ENCODE data around the gene KLHL9. TPM values are rescaled to one million over a fixed set of nuclear protein-coding genes. Genes with fewer than 3 reads are reported as not detected.

KLHL9 gene
- total RNA-seq, 2 donors from 2014 or later = 10.2 to 15.3 TPM

DNA sequence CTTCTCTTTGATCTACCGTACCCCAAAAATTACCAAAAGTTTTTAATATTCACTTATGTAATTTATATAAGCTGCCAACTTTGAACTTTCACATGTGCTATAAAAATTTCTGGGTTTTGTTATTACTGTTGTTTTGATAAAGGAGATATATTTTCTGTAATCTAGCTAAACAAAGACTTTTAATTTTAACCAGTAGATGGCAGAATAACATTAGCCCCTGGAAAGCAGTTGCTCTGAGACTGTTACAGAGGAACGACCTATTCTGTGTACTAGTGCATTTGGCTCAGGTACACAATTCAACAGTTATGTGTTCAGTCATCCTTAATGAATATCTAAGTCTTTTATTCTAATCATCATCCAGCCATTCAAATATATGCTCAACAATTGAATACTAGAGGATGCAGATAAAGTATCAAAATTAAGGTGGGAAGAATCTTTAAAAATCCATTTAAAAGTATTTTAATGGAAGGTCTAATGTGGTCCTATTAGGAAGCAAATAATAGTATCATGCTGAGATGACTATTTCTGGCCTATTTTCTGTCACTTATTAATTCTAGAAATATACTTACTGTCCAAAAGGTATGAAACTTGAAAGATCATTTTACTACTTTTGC, 8.6 kb downstream of the KLHL9 start:
- DNase-seq (no peak), ATAC-seq (peak; percentile 33)
- Histone ChIP-seq H3K4me1 (peaks cover 27% of the 10 kb centered on the region), H3K36me3 (replicated peaks in 1 of 2; ENCODE audit: insufficient read depth in 1 of 2, low read depth in 2 of 2) (peaks cover 0 to 5% of the 10 kb centered on the region in 2 donors), H3K27ac (no peak overlapping the region), H3K4me3 (no peak overlapping the region), H3K27me3 (no peaks in the 10 kb centered on the region), H3K9me3 (no peaks in the 10 kb centered on the region)
- intact Hi-C loops (cut with DNase I) = loop anchor here (10.0 kb wide), 2 partner anchors 78 to 458 kb away; partner anchors contain the start of gene IFNA8
- no peak for TF ChIP-seq POLR2A (IDR thresholded peaks at IDR 0.05)
- TF ChIP-seq, protein P1, sequence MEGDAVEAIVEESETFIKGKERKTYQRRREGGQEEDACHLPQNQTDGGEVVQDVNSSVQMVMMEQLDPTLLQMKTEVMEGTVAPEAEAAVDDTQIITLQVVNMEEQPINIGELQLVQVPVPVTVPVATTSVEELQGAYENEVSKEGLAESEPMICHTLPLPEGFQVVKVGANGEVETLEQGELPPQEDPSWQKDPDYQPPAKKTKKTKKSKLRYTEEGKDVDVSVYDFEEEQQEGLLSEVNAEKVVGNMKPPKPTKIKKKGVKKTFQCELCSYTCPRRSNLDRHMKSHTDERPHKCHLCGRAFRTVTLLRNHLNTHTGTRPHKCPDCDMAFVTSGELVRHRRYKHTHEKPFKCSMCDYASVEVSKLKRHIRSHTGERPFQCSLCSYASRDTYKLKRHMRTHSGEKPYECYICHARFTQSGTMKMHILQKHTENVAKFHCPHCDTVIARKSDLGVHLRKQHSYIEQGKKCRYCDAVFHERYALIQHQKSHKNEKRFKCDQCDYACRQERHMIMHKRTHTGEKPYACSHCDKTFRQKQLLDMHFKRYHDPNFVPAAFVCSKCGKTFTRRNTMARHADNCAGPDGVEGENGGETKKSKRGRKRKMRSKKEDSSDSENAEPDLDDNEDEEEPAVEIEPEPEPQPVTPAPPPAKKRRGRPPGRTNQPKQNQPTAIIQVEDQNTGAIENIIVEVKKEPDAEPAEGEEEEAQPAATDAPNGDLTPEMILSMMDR (IDR thresholded peaks at IDR 0.05) = peak; percentile 43 to 64 (median 54)
- WGBS, 2 donors = 35 to 37% methylated on average over 2 of the region's 2 CpGs

DNA sequence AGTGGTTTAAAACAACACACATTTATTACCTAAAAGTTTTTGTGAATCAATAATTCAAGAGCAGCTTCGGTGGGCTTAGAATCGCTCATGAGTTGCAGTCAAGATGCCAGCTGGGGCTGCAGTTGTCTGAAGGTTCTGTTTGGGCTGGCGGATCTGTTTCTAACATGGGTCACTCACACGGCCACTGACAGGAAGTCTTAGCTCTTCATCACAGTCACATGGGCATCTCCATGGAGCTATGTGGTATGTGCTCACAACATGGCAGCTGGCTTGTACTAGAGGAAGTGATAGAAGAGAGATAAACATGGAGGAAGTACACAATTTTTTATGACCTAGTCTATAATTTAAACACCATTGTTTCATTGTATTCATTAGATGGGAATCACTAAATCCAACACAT, 11.2 kb downstream of the KLHL9 start:
- ATAC-seq = no peak
- Histone ChIP-seq H3K36me3 (replicated peaks in 1 of 2; ENCODE audit: insufficient read depth in 1 of 2, low read depth in 2 of 2) (peaks cover 0 to 5% of the 10 kb centered on the region in 2 donors), H3K9me3 (no peaks in the 10 kb centered on the region), H3K27ac (no peak overlapping the region), H3K27me3 (no peaks in the 10 kb centered on the region), H3K4me1 (peaks cover 8% of the 10 kb centered on the region), H3K4me3 (no peak overlapping the region)
- intact Hi-C loops (cut with DNase I) = loop anchor here (10.0 kb wide), 2 partner anchors 81 to 461 kb away; partner anchors contain the start of gene IFNA8
- WGBS, 2 donors = 77 to 83% methylated on average over 4 of the region's 4 CpGs
- no peak for TF ChIP-seq POLR2A (IDR thresholded peaks at IDR 0.05)
- TF ChIP-seq, protein P1 (IDR thresholded peaks at IDR 0.05) = no peak
- peak in 1 of 4 donors; percentile 10 for DNase-seq

DNA sequence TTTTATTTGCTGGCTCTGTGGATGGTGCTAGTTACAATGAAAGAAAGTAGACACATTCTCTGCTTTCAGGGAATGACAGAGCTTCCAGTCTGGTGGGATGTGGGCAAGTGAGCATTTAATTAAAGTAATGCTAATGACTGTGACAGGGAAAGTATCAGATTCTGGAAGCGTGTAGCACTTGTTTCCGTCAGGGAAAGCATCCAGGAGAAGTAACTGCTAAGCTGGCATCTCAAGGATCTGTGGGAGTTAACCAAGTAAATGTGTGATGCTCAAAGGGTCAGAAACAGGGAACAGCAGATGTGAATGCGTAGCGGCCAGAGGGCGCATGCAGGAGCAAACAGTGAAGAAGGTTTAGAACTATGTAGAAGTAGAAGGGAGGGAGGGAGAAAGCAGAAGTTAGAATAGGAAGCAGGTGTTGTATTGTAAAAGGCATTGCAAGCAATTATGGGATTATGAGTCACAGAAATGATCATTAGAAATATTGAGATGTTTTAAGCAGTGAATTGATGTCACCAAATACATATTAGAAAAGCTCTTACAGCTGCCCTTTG, 12.2 kb downstream of the KLHL9 start:
- H3K9me3 ChIP-seq = no peaks in the 10 kb centered on the region
- intact Hi-C loops (cut with DNase I) = loop anchor here (10.0 kb wide), 2 partner anchors 82 to 462 kb away; partner anchors contain the start of gene IFNA8
- H3K27me3 ChIP-seq = no peaks in the 10 kb centered on the region
- H3K4me1 ChIP-seq = peaks cover 8% of the 10 kb centered on the region
- no peak for DNase-seq
- peaks cover 0 to 5% of the 10 kb centered on the region in 2 donors for H3K36me3 ChIP-seq (replicated peaks in 1 of 2; ENCODE audit: insufficient read depth in 1 of 2, low read depth in 2 of 2)
- TF ChIP-seq POLR2A (IDR thresholded peaks at IDR 0.05) = no peak
- TF ChIP-seq, protein P1 (IDR thresholded peaks at IDR 0.05) = no peak
- no peak overlapping the region for H3K4me3 ChIP-seq
- ATAC-seq = no peak
- no peak overlapping the region for H3K27ac ChIP-seq
- WGBS, 2 donors = 82 to 91% methylated on average over 5 of the region's 5 CpGs

DNA sequence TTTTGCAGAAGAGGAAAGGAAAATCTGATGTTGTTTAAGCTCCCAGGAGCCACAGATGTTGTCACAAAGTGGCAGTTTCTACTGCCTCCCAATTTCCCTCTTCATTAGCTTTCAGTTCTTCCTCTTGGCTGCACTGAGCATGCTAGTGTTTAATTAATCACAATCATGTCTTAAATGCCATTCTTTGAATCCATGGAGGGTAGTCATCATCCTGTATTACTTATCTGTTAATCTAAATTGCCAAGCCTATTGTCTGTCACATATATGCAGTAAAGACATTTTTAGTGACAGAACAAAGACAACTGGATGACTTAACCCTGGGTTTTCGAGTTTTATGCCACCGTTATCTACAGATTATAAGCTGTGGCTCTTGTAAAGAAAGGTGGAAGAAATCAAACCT, 14.7 kb downstream of the KLHL9 start:
- Histone ChIP-seq H3K4me3 (no peak overlapping the region), H3K9me3 (no peaks in the 10 kb centered on the region), H3K27ac (no peak overlapping the region), H3K36me3 (replicated peaks in 1 of 2; ENCODE audit: insufficient read depth in 1 of 2, low read depth in 2 of 2) (peaks cover 0 to 5% of the 10 kb centered on the region in 2 donors), H3K27me3 (no peaks in the 10 kb centered on the region), H3K4me1 (peaks cover 3% of the 10 kb centered on the region)
- WGBS, 2 donors = 69 to 70% methylated on average over 2 of the region's 2 CpGs
- intact Hi-C loops (cut with DNase I) = loop anchor here (10.0 kb wide), 2 partner anchors 84 to 464 kb away; partner anchors contain the start of gene IFNA8
- TF ChIP-seq, protein P1 (IDR thresholded peaks at IDR 0.05) = no peak
- TF ChIP-seq POLR2A (IDR thresholded peaks at IDR 0.05) = no peak
- no peak for DNase-seq
- no peak for ATAC-seq
